ENCODE measurements around the gene OGDH.
"Not testable (repeated sequence)": the region's sequence is repeated elsewhere in the genome, so short reads cannot be mapped to it uniquely, and the experiment has no call there.

OGDH gene

GRCh38 chr7:44696728-44697127, 90.3 kb downstream of the OGDH start:
- Histone ChIP-seq H3K4me3 (ENCODE audit: low read depth, low read length) (no peak overlapping the region), H3K4me1 (no peaks in the 10 kb centered on the region), H3K9me3 (no peaks in the 10 kb centered on the region), H3K36me3 (peaks cover 47% of the 10 kb centered on the region), H3K27me3 (no peaks in the 10 kb centered on the region)
- no peak for TF ChIP-seq CTCF (IDR thresholded peaks at IDR 0.05; ENCODE audit: low read depth, low read length)
- no peak for DNase-seq

- H3K27me3 ChIP-seq = no peaks in the 10 kb centered on the region
- TF ChIP-seq CTCF (IDR thresholded peaks at IDR 0.05; ENCODE audit: low read depth, low read length) = no peak
- H3K9me3 ChIP-seq = no peaks in the 10 kb centered on the region
- no peak overlapping the region for H3K4me3 ChIP-seq (ENCODE audit: low read depth, low read length)
- H3K36me3 ChIP-seq = peaks cover 51% of the 10 kb centered on the region
- no peak for DNase-seq
- no peaks in the 10 kb centered on the region for H3K4me1 ChIP-seq
These were observed 91.0 kb downstream of the OGDH start for GRCh38 chr7:44697136-44698045.

GRCh38 chr7:44698046-44698580, 91.7 kb downstream of the OGDH start:
- no peaks in the 10 kb centered on the region for H3K27me3 ChIP-seq
- H3K4me3 ChIP-seq (ENCODE audit: low read depth, low read length) = no peak overlapping the region
- no peak for TF ChIP-seq CTCF (IDR thresholded peaks at IDR 0.05; ENCODE audit: low read depth, low read length)
- H3K36me3 ChIP-seq = peaks cover 56% of the 10 kb centered on the region
- no peaks in the 10 kb centered on the region for H3K4me1 ChIP-seq
- no peaks in the 10 kb centered on the region for H3K9me3 ChIP-seq
- DNase-seq = no peak

- H3K4me3 ChIP-seq (ENCODE audit: low read depth, low read length); H3K9me3 ChIP-seq; H3K4me1 ChIP-seq; DNase-seq; H3K27me3 ChIP-seq: not testable (repeated sequence)
- H3K36me3 ChIP-seq = peaks cover 52% of the 10 kb centered on the region
These were observed 93.2 kb downstream of the OGDH start for GRCh38 chr7:44699598-44699997.

- Histone ChIP-seq H3K36me3 (peaks cover 52% of the 10 kb centered on the region), H3K9me3 (no peaks in the 10 kb centered on the region), H3K27me3 (no peaks in the 10 kb centered on the region), H3K4me1 (no peaks in the 10 kb centered on the region), H3K4me3 (ENCODE audit: low read depth, low read length) (no peak overlapping the region)
- no peak for TF ChIP-seq CTCF (IDR thresholded peaks at IDR 0.05; ENCODE audit: low read depth, low read length)
- DNase-seq = no peak
These were observed 93.9 kb downstream of the OGDH start for GRCh38 chr7:44700322-44700721.

- not testable (repeated sequence) for DNase-seq; H3K27me3 ChIP-seq; H3K4me1 ChIP-seq; H3K4me3 ChIP-seq (ENCODE audit: low read depth, low read length); H3K9me3 ChIP-seq
- H3K36me3 ChIP-seq = peaks cover 41% of the 10 kb centered on the region
These were observed 97.0 kb downstream of the OGDH start for GRCh38 chr7:44703391-44703790.

- DNase-seq = no peak
- Histone ChIP-seq H3K4me1 (no peaks in the 10 kb centered on the region), H3K4me3 (ENCODE audit: low read depth, low read length) (no peak overlapping the region), H3K27me3 (no peaks in the 10 kb centered on the region), H3K9me3 (no peaks in the 10 kb centered on the region), H3K36me3 (peaks cover 37% of the 10 kb centered on the region)
- no peak for TF ChIP-seq CTCF (IDR thresholded peaks at IDR 0.05; ENCODE audit: low read depth, low read length)
These were observed 97.5 kb downstream of the OGDH start for GRCh38 chr7:44703921-44704320.

All from BE2C (cell line).